Breast epithelium (tissue), 3 donors: ENCODE data around the gene MARCHF11.

Experiments used
- CTCF ChIP-seq, 3 donors: fragments of 450-650 bp; IDR thresholded peaks; one replicate each; pipeline ENCODE4 v1.5.1; 2016 to 2017; ENCODE audit warnings: antibody characterized with exemption in 3 of 3, mild to moderate bottlenecking in 3 of 3, moderate library complexity in 3 of 3
- POLR2A ChIP-seq: fragments of 450-650 bp; IDR thresholded peaks from one replicate; pipeline ENCODE4 v1.6.1; 2016; ENCODE audit warnings: antibody characterized with exemption, mild to moderate bottlenecking, moderate library complexity
- POLR2AphosphoS5 ChIP-seq, 3 donors: sonication (generic); formaldehyde crosslinking; IDR thresholded peaks; one replicate each; pipeline ENCODE4 v1.6.1; 2017; ENCODE audit warnings: antibody characterized with exemption in 3 of 3

DNA sequence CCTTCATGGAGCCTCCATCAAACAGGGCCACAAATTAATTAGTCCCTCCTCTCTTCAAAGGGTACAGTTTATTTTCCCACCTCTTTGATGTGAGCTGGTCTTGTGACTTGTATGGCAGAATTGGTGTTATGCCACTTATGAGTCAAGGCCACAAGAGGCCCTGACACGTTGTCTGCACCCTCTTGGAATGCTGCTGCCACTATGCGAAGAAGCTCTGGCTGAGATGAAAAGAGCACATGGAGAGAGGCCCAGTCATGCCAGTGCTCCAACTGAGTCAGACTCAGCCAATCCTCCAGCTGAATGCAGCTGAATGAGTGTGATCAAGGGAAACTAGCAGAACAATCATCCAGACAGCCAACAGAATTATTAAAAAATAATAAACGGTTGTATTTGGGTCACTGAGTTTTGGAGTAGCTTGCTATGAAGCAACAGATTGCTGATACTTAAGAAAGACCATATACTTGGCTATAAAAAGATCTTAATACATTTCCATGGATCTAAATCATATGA is 128.3 kb downstream of the MARCHF11 start:
- TF ChIP-seq CTCF (IDR thresholded peaks at IDR 0.05) (no peak), POLR2A (no peak), POLR2AphosphoS5 (IDR thresholded peaks at IDR 0.05) (no peak)
